Renal pelvis (tissue), 4 donors: Measurements from ENCODE around the gene CTSC. TPM values are rescaled to one million over a fixed set of nuclear protein-coding genes. Genes with fewer than 3 reads are reported as not detected.
A peak's percentile ranks its signal among the peaks of the same experiment; 100 is the strongest.

ENCODE experiments used
- DNase-seq: peaks from one replicate; pipeline ENCODE4 v3.0.0-alpha.2; 2013
- polyA plus RNA-seq, 3 donors: library from polyadenylated mRNA; unstranded; fragments of 120-200 nt; gene quantifications; one replicate each; pipeline ENCODE4 v1.2.1, GENCODE V29; 2013; ENCODE audit not compliant: insufficient read length in 3 of 3

CTSC gene
- polyA plus RNA-seq, 3 donors: 215 to 279 (median 224) TPM

GRCh38 chr11:88357323-88358039, 19.9 kb upstream of the CTSC start:
- no peak for DNase-seq

- DNase-seq: no peak
These were observed 18.4 kb upstream of the CTSC start for GRCh38 chr11:88355887-88356286.

- no peak for DNase-seq
These were observed 17.4 kb upstream of the CTSC start for GRCh38 chr11:88354912-88355311.

GRCh38 chr11:88353835-88354496, 16.4 kb upstream of the CTSC start:
- DNase-seq: no peak

GRCh38 chr11:88353386-88353785, 15.8 kb upstream of the CTSC start:
- DNase-seq: no peak

DNA sequence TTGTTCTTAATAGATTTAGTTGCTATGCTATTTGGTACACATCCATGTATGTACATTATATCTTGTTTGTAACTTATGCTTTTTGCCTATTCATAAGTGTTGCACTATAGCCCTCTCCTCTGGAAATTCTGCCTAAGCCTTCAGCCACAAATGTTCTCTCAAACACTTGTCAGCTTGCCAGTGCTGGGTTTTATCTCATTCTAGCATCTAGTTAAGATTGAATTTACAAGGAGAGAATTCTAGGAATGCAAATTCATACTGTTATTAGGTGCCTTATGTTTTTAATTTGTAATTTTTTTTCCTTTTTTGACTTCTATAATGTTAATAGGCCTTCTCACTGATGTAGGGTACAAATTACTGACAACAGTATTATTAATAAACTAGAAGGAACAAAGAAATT, 14.6 kb upstream of the CTSC start:
- DNase-seq: no peak

- DNase-seq: no peak
These were observed 11.3 kb upstream of the CTSC start for GRCh38 chr11:88348870-88349269.

GRCh38 chr11:88345949-88346348, 8.4 kb upstream of the CTSC start:
- DNase-seq: no peak

DNA sequence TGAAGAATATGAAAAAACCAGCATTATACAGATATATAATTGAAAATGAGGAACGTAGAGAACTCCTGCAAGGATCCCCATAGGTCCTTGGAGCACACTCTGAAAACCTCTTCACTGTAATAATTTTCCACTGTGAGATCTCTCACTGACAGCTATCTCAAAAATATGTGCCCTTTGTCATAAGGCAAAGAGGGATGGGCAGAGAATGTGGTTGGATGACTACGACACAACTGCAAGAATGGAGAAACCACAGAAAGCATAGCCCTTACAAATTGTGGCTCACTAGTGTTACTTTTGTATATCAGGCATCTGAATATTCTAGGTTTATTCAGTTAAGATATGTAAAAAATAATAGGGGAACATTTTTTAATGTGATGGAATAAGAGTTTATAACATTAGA, 7.9 kb upstream of the CTSC start:
- DNase-seq: no peak

DNA sequence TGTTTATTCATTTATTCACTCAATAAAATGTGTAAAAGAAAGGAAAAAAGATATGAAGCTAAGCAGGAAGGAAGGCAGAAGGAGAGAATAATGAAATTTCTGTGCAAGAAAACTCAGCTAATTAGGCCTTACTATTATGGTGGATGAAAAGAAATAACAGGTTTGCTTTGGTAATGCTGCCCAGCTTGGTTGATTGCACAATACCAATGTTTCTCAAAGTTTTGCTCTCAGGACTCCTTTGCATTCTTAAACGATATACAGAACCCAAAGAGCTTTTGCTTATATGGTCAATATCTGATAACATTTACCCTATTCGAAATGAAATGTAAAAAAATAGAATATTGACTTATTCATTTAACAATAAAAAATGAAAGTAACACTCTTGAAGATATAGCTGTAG, 7.3 kb upstream of the CTSC start:
- DNase-seq: no peak

DNA sequence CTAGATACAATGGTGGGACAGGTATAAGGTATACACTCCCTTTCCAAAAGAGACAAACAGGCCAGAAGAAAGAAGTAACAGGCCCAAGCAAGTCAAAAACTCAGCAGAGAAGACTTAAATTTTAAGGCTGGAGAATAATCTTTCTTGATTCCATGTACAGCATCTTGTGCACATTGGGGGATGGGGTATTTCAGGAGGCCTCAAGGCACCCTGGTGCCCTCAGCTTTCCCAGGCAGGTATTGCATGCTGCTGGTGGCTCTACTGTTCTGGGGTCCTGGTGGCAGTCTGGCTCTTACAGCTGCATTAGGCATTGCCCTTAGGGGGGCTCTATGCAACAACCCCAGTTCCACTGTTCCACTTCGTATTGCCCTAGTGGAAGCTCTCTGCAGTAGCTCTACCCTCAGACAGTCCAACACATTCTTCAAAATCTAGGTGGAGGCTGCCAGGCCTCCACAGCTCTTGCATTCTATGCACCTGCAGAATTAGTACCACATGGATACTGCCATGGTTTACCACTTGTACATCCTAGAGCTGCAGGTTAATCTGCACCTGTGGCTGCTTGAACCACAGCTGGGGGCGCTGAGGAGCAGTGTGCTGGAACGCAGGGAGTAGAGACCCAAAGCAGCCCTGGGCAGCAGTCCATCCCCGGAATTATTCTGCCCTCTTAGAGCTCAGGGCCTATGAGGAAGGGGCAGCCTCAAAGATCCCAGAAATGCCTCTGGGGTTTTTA, 4.2 kb upstream of the CTSC start:
- DNase-seq: no peak

DNA sequence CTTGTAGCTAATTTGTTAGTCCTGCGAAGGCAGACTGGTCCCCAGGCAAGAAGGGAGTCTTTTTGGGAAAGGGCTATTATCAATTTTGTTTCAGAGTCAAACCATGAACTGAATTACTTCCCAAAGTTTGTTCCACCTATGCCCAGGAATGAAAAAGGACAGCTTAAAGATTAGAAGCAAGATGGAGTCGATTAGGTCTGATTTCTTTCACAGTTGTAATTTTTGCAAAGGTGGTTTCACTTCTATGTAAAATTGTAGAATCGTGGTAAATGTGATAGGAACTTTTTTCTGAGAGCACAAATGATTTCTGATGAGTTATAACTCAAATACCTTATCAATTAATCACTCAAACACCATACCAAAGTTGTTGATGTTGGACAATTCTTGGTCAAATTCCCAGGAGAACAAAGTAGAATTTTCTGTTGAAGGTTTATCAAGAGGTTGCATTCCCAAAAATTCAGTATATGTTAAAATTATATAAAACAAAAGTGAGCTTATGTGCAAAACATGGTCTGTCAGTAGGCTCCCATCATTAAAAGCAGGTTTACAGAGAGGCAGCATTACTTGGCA, 2.9 kb upstream of the CTSC start:
- no peak for DNase-seq

DNA sequence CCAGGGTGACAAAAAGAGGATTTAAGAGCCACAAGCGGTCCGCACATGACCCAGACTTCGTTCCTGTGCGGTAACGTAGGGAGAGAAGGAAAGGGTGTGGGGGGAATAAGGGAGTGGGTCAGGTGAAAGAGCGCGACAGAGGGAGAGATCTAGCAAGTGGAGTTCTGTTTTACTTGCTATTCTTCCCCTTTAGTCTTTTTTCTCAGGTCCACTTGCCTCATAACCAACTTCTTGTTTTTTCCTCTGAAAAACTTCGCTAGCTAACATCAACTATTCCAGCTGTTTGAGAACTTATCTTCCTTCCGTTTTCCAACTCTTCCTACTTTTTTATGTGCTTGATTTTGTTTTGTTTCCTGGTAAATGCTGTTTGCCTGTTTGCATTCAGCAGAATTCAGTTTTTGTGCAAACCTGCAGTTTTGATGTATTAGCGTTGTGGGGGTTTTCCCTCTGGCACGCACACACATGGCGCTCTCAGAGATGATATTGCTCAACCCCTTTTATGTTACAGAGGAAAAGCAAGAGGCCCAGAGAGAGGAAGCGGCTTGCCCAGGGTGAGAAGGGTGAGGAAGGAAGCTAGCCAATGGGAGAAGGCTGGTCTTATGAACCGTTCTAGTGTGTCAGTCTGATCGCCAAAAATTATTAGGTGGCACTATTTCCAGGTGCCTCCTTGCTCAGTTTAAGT, 592 bp upstream of the CTSC start:
- peak; percentile 36 for DNase-seq

GRCh38 chr11:88335284-88335683, 2.3 kb downstream of the CTSC start:
- no peak for DNase-seq

DNA sequence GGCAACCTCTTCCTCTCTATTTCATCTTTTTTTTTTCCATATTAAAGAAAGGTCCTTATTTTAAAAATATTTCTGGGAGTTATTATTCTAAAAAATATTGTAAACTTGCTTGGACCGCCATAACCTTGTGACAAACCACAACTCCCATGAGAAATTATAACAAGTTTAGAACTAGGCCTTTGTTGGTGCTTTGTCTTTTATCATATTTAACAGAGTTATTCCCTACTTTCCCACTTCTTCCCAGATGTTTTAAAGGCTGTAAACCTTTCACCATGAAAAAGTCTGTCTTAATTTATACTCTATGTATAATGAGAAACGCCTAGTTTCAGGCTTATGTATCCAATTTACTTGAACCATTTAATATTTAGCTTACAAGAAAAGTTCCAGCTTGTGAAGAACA, 3.7 kb downstream of the CTSC start:
- DNase-seq: no peak

GRCh38 chr11:88332851-88333250, 4.7 kb downstream of the CTSC start:
- no peak for DNase-seq

DNA sequence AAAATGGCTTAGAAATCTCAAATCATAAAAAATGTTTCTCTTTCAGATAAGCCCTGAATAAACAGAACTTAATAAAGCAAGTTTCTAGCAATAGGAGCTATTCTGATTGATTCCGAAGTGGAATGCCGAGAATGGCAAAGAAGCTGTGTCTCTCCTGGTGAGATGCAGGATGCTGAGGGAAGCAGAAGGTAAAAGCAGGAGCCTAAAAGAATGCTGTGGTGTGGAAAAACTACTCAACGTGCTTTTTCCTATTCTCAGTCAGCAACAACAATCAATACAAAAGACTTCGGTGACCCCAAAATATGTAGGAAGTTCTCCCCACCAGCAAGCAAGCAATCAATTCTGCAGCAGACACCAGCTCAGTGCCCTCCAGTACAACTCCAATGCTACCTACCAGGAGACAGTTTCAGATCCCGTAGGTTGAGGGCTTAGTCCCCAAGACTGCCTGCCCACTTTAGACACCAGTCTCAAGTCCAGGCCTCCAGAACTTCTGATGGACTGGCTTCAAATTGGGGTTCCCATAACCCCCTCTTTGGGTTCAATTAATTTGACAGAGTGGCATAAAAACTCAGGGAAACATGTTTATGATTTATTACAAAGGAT, 6.6 kb downstream of the CTSC start:
- no peak for DNase-seq

GRCh38 chr11:88329563-88330250, 7.8 kb downstream of the CTSC start:
- DNase-seq: no peak

- no peak for DNase-seq
These were observed 9.9 kb downstream of the CTSC start for GRCh38 chr11:88327462-88328143.

DNA sequence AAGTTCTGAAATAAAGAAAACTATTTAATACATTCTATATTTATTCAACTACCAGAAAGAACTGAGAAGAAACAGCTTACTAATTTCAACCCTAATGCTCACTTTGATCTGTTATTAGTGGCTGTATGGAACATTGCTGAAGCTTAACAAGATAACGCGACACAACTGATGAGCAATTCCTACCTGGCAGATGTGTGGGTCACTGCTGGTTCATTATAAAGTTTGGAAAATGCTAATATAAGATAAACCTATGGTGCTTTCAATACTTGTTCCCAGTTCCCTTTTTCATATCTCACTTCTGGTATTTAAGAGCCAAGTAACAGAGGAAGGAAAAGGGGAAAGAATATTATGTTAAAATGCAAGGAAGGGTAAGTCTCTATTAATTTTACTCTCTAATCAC, 10.5 kb downstream of the CTSC start:
- no peak for DNase-seq

DNA sequence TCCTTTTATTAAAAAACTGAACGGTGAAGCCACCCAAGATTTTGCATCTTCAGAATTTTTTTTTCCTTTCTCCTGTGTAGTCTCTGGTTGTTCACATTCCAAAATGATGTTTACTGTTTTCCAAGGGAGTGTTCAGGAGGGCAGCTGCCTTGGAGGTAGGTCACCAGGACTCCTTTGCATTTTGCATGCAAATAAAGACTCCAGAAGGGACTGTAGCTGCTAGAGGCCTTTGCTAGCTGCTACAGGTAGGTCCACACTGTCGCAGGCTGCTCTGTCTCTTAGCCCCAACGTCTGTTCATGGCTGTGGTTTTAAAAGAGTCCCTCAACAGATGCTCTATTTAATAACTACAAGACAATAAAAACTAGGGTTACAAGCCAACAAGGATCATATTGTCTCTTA, 11.4 kb downstream of the CTSC start:
- DNase-seq: no peak
